A549 (cell line): ENCODE data around the gene AADACL4.

Experiments
- CTCF ChIP-seq: fragments of >200 bp; sonication (Bioruptor Twin); formaldehyde crosslinking; IDR thresholded peaks from 3 replicates; pipeline ENCODE4 v1.5.1; 2016
- JUN ChIP-seq, 2 experiments: fragments of >200 bp; sonication (Bioruptor Twin); formaldehyde crosslinking; IDR thresholded peaks; 2 replicates in 1 of 2; 3 replicates in 1 of 2; pipeline ENCODE4 v1.6.1; 2016 to 2017
- NFE2L2 ChIP-seq: fragments of 150-350 bp; conservative IDR thresholded peaks from 2 replicates; pipeline ENCODE4 v1.6.1; 2014; ENCODE audit warnings: low read length
- POLR2A ChIP-seq: IDR thresholded peaks from 2 replicates; pipeline ENCODE4 v1.6.1; 2012; ENCODE audit warnings: mild to moderate bottlenecking, low read length
- RAD21 ChIP-seq, 2 experiments: fragments of >200 bp in 1 of 2; sonication (Bioruptor Twin) in 1 of 2; formaldehyde crosslinking in 1 of 2; IDR thresholded peaks in 1 of 2; conservative IDR thresholded peaks in 1 of 2; 2 replicates in 1 of 2; 3 replicates in 1 of 2; pipeline ENCODE4 v1.6.1; 2012 to 2018; ENCODE audit warnings: inconsistent platforms in 1 of 2
- TF ChIP-seq, protein P1 (sequence below): fragments of 200-600 bp; sonication (generic); IDR thresholded peaks from 2 replicates; pipeline ENCODE4 v1.6.1; 2016; ENCODE audit warnings: antibody characterized with exemption, mild to moderate bottlenecking, moderate library complexity

GRCh38 chr1:12690156-12690555, 46.3 kb downstream of the AADACL4 start:
- TF ChIP-seq, protein P1, sequence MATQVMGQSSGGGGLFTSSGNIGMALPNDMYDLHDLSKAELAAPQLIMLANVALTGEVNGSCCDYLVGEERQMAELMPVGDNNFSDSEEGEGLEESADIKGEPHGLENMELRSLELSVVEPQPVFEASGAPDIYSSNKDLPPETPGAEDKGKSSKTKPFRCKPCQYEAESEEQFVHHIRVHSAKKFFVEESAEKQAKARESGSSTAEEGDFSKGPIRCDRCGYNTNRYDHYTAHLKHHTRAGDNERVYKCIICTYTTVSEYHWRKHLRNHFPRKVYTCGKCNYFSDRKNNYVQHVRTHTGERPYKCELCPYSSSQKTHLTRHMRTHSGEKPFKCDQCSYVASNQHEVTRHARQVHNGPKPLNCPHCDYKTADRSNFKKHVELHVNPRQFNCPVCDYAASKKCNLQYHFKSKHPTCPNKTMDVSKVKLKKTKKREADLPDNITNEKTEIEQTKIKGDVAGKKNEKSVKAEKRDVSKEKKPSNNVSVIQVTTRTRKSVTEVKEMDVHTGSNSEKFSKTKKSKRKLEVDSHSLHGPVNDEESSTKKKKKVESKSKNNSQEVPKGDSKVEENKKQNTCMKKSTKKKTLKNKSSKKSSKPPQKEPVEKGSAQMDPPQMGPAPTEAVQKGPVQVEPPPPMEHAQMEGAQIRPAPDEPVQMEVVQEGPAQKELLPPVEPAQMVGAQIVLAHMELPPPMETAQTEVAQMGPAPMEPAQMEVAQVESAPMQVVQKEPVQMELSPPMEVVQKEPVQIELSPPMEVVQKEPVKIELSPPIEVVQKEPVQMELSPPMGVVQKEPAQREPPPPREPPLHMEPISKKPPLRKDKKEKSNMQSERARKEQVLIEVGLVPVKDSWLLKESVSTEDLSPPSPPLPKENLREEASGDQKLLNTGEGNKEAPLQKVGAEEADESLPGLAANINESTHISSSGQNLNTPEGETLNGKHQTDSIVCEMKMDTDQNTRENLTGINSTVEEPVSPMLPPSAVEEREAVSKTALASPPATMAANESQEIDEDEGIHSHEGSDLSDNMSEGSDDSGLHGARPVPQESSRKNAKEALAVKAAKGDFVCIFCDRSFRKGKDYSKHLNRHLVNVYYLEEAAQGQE: no peak
- TF ChIP-seq CTCF (no peak), POLR2A (no peak), JUN (IDR thresholded peaks at IDR 0.05) (no peak), RAD21 (conservative IDR thresholded peaks at IDR 0.05 in 1 of 2, IDR thresholded peaks at IDR 0.05 in 1 of 2) (no peak), NFE2L2 (no peak)
